Right lobe of liver (tissue), 6 donors: ENCODE results near the gene COQ5. TPM values are rescaled to one million over a fixed set of nuclear protein-coding genes. Genes with fewer than 3 reads are reported as not detected.
"Not testable (repeated sequence)": the region's sequence is repeated elsewhere in the genome, so short reads cannot be mapped to it uniquely, and the experiment has no call there.

Experiments
- ATAC-seq, 4 donors: fragments of 200-7000 bp; cut with Tn5 transposase; one replicate each; pipeline ENCODE4 v1.9.1; 2020; ENCODE audit warnings: mild to moderate bottlenecking in 4 of 4, moderate library complexity in 4 of 4
- DNase-seq, 3 donors: peaks; one replicate each; pipeline ENCODE4 v3.0.0-alpha.2; 2020
- H3K27ac ChIP-seq, 3 donors: fragments of 200-600 bp; one replicate each; pipeline ENCODE4 v1.8.0; 2022
- H3K27me3 ChIP-seq, 2 donors: fragments of 200-600 bp; one replicate each; pipeline ENCODE4 v1.8.0; 2022
- H3K36me3 ChIP-seq, 4 donors: fragments of 200-600 bp; sonication (generic) in 1 of 4; one replicate each; pipeline versions ENCODE4 v1.5.1 to v1.8.0; 2017 to 2022; ENCODE audit warnings: control low read depth in 1 of 4
- H3K4me1 ChIP-seq, 4 donors: fragments of 200-600 bp; sonication (generic) in 1 of 4; one replicate each; pipeline versions ENCODE4 v1.5.1 to v1.8.0; 2017 to 2022; ENCODE audit warnings: control low read depth in 1 of 4
- H3K4me3 ChIP-seq, 3 donors: fragments of 200-600 bp; one replicate each; pipeline ENCODE4 v1.8.0; 2022
- H3K9me3 ChIP-seq, 4 donors: fragments of 200-600 bp; sonication (generic) in 1 of 4; one replicate each; pipeline versions ENCODE4 v1.5.1 to v1.8.0; 2017 to 2022; ENCODE audit warnings: control low read depth in 1 of 4
- POLR2A ChIP-seq: fragments of 450-650 bp; IDR thresholded peaks from one replicate; pipeline ENCODE4 v1.6.1; 2017; ENCODE audit warnings: antibody characterized with exemption, mild to moderate bottlenecking
- WGBS: methylation state at CpG from one replicate; pipeline ENCODE4 v1.1.6; 2018; ENCODE audit warnings: low coverage, low lambda C conversion rate; ENCODE audit not compliant: insufficient coverage; ENCODE audit errors: missing lambda C conversion rate; 5-methylcytosine and 5-hydroxymethylcytosine counted together
- intact Hi-C, 2 donors: fragments of 100-400 bp; cut with DNase I; formaldehyde crosslinking; loops; one replicate each; pipeline versions ENCODE4 v1.11.2 to v1.14.1; 2022
- total RNA-seq, 6 experiments: library from RNA; depleted of rRNA in 2 of 6; stranded (reverse); fragments of >200 nt in 2 of 6; fragmentation: NEBNext Ultra II Directional in 3 of 6; extraction: Animal tissue kit (Norgen Biotek cat#: 25700) in 3 of 6; gene quantifications; one replicate each; pipeline versions ENCODE4 v1.1.0 to v1.2.4, GENCODE V29; 2016 to 2023
- TF ChIP-seq, protein P1 (sequence below), 4 donors: fragments of 200-600 bp in 3 of 4; fragments of 450-650 bp in 1 of 4; IDR thresholded peaks; one replicate each; pipeline versions ENCODE4 v1.5.1 to v1.8.0; 2016 to 2022; ENCODE audit warnings: antibody characterized with exemption in 4 of 4, mild to moderate bottlenecking in 2 of 4
- donor health status: DM: no; HTN: yes; CAD: no.
- donor health status: DM: no; HTN: no; CAD: no.
- donor health status: DM: no; HTN: no; CAD: no.
- donor health status: DM: no; HTN: yes; CAD: no.
- donor health status: DM: no; HTN: yes; CAD: no.

Gene COQ5
- total RNA-seq, 6 experiments from 2014 or later = 21.6 to 37.9 (median 31.0) TPM

- H3K9me3 ChIP-seq = no peaks in the 10 kb centered on the region
Measured at GRCh38 chr12:120529641-120530417, 871 bp upstream of the COQ5 start.

DNA sequence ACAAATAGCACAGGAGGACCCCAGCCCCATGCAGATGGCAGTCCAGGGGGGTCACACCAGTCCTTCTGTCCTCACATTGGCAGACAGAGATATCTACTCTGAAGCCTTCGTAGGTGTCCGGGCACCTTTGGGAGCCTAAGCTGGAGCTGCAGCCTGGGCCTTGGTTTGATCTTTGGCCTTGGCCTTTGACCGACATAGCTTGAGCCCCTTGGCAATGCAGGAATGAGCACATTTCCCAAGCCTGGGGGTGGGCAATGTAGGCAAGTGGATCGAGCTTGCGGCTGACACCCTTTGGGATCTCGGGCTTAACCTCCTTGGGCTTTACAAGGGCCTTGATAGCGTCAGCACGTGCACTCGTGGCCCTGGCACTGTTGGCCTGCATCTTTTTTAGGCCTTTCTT lies 6.4 kb downstream of the COQ5 start:
- ATAC-seq (peak in 2 of 4 donors; percentile 24 to 58), DNase-seq (no peak)
- Histone ChIP-seq H3K4me1 (peaks cover 0 to 10% (median 0%) of the 10 kb centered on the region in 4 donors), H3K9me3 (no peaks in the 10 kb centered on the region), H3K36me3 (peaks cover 0 to 18% (median 0%) of the 10 kb centered on the region in 4 donors), H3K27ac (no peak overlapping the region), H3K27me3 (no peaks in the 10 kb centered on the region), H3K4me3 (no peak overlapping the region)
- TF ChIP-seq, protein P1, sequence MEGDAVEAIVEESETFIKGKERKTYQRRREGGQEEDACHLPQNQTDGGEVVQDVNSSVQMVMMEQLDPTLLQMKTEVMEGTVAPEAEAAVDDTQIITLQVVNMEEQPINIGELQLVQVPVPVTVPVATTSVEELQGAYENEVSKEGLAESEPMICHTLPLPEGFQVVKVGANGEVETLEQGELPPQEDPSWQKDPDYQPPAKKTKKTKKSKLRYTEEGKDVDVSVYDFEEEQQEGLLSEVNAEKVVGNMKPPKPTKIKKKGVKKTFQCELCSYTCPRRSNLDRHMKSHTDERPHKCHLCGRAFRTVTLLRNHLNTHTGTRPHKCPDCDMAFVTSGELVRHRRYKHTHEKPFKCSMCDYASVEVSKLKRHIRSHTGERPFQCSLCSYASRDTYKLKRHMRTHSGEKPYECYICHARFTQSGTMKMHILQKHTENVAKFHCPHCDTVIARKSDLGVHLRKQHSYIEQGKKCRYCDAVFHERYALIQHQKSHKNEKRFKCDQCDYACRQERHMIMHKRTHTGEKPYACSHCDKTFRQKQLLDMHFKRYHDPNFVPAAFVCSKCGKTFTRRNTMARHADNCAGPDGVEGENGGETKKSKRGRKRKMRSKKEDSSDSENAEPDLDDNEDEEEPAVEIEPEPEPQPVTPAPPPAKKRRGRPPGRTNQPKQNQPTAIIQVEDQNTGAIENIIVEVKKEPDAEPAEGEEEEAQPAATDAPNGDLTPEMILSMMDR (IDR thresholded peaks at IDR 0.05) = no peak
- WGBS = 71% methylated on average over 9 of the region's 9 CpGs
- intact Hi-C loops = no loop called here

More at GRCh38 chr12:120529641-120530417, 871 bp upstream of the COQ5 start:
- DNase-seq (no peak), ATAC-seq (peak; percentile 40 to 47 (median 44))
- TF ChIP-seq, protein P1 (IDR thresholded peaks at IDR 0.05) = peak in 1 of 4 donors; percentile 6
- peak; percentile 24 for TF ChIP-seq POLR2A
- Histone ChIP-seq H3K4me1 (peaks cover 0 to 12% (median 0%) of the 10 kb centered on the region in 4 donors), H3K36me3 (no peaks in the 10 kb centered on the region), H3K27me3 (no peaks in the 10 kb centered on the region), H3K27ac (peak overlapping the region; percentile 94 to 99 (median 99)), H3K4me3 (peak overlapping the region; percentile 78 to 97 (median 82))
- intact Hi-C loops = no loop called here
- 33% methylated on average over 16 of the region's 19 CpGs for WGBS

- H3K27ac ChIP-seq, H3K4me3 ChIP-seq, H3K9me3 ChIP-seq, DNase-seq, H3K27me3 ChIP-seq, H3K4me1 ChIP-seq, intact Hi-C loops, ATAC-seq: not testable (repeated sequence)
- 97% methylated on average over 7 of the region's 8 CpGs for WGBS
- H3K36me3 ChIP-seq = peaks cover 0 to 34% (median 6%) of the 10 kb centered on the region in 4 donors
Measured at GRCh38 chr12:120519324-120519723, 9.6 kb downstream of the COQ5 start.

DNA sequence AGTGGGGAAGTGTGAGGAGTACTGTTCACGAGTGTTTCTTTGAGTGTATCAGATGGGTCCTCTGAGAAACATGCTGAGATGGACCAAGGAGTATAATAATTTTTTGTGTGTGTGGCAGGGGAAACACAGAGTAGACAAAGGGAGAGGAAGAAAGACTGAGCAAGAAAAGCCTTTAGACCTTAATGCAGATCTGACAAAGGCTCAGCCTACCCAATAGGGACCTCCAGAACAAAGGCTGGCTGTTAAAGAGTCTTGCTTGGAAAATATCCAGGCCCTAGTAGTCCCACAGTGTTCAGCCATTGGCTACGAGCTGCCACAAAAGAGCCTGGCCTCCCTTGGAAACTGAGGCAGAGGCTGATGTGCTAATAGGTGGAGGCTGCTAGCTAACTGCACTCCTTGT lies 13.5 kb downstream of the COQ5 start:
- Histone ChIP-seq H3K4me3 (no peak overlapping the region), H3K27ac (no peak overlapping the region), H3K9me3 (no peaks in the 10 kb centered on the region), H3K36me3 (peaks cover 0 to 39% (median 8%) of the 10 kb centered on the region in 4 donors), H3K27me3 (no peaks in the 10 kb centered on the region), H3K4me1 (no peaks in the 10 kb centered on the region)
- intact Hi-C loops = no loop called here
- ATAC-seq (no peak), DNase-seq (no peak)
- 92% methylated on average over 2 of the region's 2 CpGs for WGBS
- TF ChIP-seq, protein P1 (IDR thresholded peaks at IDR 0.05) = no peak
- no peak for TF ChIP-seq POLR2A

GRCh38 chr12:120514002-120514401 lies 15.0 kb downstream of the COQ5 start:
- Histone ChIP-seq H3K9me3 (no peaks in the 10 kb centered on the region), H3K27me3 (no peaks in the 10 kb centered on the region), H3K4me3 (no peak overlapping the region), H3K36me3 (peaks cover 0 to 48% (median 15%) of the 10 kb centered on the region in 4 donors), H3K27ac (no peak overlapping the region), H3K4me1 (no peaks in the 10 kb centered on the region)
- TF ChIP-seq, protein P1 (IDR thresholded peaks at IDR 0.05) = no peak
- no peak for TF ChIP-seq POLR2A
- no peak for DNase-seq
- WGBS = 85% methylated on average over 6 of the region's 7 CpGs
- intact Hi-C loops = no loop called here
- ATAC-seq = no peak
